ENCODE measurements around the gene TBATA.

TBATA gene, protein sequence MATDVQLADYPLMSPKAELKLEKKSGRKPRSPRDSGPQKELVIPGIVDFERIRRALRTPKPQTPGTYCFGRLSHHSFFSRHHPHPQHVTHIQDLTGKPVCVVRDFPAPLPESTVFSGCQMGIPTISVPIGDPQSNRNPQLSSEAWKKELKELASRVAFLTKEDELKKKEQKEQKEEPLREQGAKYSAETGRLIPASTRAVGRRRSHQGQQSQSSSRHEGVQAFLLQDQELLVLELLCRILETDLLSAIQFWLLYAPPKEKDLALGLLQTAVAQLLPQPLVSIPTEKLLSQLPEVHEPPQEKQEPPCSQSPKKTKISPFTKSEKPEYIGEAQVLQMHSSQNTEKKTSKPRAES

DNA sequence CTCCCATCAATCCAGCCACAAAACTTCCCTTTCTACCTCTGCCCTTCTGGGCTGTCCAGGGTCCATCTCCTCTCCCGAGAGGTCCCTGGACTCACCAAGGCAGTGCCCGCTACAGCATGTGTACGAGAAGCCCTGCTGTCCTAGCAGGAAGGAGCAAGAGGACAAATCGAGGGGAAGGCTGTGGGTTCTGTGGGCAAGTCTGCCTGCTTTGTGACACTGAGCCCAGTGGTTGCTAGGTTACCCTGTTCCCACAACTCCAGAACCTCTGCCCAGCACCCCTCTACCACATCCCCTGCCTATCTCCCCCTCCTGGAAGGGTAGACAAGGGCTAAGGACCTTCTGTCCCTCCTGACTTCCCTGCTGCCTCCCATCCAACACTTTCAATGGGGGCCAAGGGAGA, at the start of gene TBATA:
Gene TBATA (minus strand): TSS at position 188 of the 400 bp plus-strand sequence. CDS start 1,998 bp downstream, outside the sequence.
- no peak for DNase-seq

DNA sequence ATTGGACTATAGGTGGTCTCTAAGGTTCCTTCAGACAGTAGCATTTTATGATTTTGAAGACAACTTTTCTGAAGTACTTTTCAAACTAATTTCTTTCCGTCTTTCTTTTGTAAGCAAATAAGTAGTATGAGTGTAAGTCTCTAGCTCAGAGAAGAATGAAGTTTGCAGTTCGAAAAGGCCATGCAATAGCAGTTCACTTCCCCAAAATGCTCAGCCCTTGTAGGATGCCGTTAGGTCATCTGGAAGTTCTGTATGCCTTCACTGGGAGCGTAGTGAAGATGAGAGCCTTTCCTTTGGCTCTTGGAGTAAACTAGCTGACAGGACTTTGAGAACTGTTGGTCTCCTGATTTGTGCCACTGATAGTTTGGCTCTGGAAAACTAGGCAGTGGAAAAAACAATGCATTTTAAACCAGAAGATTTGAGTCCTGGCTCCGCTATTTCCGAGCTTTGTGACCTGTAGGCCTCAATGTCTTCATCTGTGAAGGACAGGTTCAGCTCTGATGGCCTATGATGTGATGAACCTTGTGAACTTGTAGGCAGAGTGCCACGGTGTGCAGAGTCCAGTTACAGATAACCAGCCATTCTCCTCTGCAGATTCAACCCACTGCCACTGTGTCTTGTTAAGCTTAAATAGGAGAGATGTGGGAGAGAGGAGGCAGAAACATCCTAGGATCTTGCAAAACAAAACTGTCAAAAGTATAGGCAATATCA, 49.4 kb upstream of the TBATA start:
- no peak for DNase-seq

- no peak for DNase-seq
These were observed 48.8 kb upstream of the TBATA start for GRCh38 chr10:70834021-70834420.

GRCh38 chr10:70833601-70834000, 48.4 kb upstream of the TBATA start:
- DNase-seq, result no peak

DNA sequence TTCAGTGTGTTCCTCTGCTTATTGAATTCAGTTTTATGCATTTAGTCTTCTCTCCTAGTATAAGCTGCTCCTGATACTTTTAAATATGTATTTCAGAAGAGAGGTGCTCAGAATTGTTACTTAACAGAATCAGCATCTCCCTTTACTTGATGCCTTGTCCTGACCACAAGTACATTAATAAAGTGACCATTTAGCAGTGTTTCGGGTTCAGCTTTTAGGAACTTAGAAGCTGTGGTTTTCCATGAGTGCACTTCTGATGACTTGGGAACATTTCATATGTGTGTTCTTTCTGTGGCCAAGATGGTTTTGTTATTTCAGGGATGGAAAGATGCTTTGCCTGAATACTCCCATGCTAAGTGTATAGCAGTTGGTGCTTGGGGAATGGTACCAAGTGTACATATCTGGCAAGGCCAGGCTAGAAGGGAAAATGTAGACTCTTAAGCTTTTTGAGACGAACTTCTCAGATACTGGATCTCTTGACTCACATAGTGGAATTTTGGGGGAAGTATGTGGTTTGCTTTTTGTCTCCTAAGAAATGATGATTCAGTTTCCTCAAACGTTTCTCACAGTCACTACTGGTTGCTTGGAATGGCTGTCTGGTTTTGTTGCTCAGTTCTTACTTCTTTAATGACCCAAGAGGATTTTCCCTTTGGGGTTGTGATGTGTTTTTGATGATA, 47.8 kb upstream of the TBATA start:
- no peak for DNase-seq

DNA sequence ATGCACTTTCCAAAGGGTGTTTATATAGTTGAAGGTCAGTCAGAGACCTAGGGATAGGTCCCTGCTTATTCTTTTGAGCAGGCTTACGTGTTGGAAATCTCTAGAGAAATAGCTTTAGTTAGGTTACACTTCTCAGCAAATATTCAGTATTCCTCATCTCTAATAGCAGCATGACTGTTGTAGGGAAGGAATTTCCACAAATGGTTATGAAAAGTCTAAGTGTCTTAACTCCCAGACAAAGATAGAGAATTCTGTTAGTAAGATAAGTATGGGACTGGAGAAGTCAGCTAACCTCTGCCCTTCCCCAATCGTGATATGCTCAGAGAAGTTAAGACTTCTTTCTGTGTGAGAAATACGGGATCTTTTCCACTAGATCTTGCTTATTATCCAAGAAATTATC, 47.0 kb upstream of the TBATA start:
- DNase-seq, result no peak

GRCh38 chr10:70830164-70830563, 45.0 kb upstream of the TBATA start:
- DNase-seq, result no peak

GRCh38 chr10:70829543-70829942, 44.4 kb upstream of the TBATA start:
- no peak for DNase-seq

DNA sequence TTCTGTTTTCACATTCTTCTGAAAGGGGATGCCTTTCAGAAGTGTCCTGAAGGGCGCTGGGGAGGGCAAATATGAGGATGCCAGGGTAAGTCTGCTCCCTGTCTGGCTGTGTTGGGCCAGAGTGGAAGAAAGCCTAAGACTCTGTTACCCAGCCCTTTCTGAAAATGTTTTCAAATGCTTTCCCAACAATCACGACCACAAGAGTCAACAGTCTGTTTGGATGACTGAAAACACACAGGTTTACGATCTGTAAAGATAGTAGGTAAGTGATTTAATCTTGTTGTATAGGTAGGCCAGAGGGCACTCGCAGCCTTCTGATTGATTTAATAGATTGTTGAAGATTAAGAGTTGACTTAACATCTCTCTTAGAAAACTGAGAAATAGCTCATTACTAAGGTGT, 43.7 kb upstream of the TBATA start:
- DNase-seq, result no peak

GRCh38 chr10:70827086-70827757, 42.0 kb upstream of the TBATA start:
- no peak for DNase-seq

DNA sequence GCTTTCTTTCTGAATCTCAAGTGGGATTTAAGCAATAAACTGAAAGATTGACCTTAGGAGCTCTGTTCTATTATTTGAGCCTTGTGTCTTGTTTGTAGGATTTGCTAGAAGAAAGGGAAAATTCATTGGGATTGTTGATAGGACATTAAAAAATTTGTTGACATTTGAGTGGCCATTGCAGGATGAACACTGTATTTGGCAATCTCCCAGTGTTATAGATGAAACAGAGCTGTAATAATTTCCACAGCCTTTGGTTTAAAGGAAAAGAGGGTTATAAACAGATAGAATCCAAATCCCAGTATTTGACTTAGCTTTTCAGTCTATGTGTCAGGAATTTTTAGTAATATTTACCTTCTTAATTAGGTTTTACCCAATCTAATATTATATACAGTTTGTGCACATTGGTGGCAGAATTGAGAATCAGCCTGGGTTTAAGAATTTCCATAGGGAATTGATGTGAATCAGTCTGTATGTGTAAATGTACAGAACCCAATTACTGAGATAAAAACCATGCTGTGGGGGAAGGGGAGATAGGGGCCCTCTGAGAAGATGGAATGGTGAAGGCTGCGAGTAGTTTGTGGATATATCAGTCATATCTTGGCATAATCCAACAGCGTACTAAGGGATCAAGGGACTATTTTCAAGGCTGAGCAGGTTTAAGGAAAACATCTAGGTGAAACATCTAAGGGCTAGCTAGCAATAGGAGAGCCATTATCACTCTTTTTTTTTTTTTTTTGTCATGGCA, 37.1 kb upstream of the TBATA start:
- no peak for DNase-seq

- DNase-seq, result no peak
These were observed 36.0 kb upstream of the TBATA start for GRCh38 chr10:70820976-70821750.

DNA sequence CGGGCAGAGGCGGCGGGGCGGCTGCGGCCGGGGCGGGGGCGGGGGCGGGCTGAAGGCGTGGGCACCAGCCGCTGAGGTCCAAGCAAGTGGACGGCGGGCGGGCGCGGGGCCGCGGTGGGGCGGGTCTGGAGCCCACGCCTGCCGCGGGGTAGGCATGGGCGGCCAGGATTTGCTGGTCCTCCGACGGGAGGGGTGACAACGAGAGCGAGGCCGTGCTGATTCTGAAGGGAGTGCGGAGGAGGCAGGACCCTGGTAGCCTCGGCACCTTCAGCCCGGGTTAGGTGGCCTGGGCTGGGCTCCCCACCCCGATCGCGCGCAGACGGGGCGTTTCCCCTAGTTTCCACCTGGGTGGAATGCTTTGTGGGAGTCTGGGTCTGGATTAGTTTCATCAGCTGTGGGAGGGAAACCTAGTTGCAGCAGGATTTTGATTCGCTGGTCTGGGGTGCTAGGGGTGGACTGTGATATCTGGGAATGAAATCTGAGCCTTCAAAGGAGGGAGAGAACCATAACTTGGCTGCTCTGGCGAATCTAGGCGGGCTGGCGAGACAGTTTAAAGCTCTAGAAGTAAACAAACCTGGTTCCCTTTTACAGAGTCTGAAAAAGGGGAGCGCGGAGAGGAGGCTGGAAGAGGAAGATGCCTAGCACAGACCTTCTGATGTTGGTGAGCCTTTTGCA, 31.2 kb upstream of the TBATA start:
- peak; percentile 39 to 61 for DNase-seq

GRCh38 chr10:70815504-70816219, 30.5 kb upstream of the TBATA start, which contains the start of gene SGPL1:
Gene SGPL1 (plus strand): TSS chr10:70815948. CDS start chr10:70816854, 906 bp downstream.
- DNase-seq, result peak; percentile 71 to 72

DNA sequence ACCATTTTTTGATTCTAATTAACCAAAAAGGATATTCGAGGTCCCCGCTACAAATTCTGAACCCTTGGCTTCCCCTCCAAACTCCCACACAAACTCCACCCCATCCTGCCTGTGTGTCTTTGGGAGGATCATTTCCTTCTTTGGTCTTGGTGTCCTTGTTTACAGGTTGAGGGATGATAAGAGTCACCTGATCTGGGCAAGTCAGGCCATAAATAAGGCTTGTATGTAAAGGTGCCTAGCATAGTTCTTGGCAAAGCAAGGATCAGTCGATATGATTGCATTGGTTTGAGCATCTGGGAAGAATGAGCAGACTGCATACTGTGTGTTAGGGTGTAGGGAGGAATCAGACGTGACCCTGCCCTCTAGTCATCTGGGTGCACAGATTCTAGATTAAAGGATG, 28.9 kb upstream of the TBATA start:
- no peak for DNase-seq

- DNase-seq, result no peak
These were observed 27.6 kb upstream of the TBATA start for GRCh38 chr10:70812814-70813213.

DNA sequence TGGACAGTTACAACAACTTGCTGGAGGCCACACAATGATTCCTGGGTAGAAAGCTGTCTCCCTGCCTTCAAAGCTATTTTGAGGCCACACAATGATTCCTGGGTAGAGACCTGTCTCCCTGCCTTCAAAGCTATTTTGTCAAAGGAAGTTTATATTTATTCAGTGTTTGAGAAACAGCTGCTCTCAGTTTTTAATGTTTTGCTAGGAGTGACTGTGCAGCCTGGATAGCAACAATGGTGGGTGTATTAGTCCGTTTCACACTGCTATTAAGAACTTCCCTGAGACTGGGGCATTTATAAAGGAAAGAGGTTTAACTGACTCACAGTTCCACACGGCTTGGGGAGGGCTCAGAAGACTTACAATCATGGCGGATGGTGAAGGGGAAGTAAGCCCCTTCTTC, 26.7 kb upstream of the TBATA start:
- DNase-seq, result no peak

DNA sequence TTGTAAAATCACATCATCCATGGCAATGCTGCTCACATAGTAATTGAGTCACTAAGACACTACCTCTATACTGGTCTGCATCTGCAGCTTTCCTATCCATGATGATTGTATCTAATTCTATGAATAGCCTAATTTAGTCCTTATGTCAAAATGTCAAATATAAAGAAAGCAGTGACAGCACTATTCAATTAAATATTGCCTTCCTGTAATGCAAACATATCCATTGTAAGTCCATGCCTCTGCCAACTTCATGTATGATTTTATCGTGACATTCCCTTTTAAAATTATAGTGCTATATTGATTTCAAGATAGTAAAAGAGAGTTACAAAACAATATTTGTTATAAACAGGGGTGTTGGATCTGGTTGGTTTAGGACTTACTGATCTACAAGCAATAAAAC, 25.8 kb upstream of the TBATA start:
- no peak for DNase-seq

GRCh38 chr10:70809726-70810125, 24.5 kb upstream of the TBATA start:
- DNase-seq, result no peak

DNA sequence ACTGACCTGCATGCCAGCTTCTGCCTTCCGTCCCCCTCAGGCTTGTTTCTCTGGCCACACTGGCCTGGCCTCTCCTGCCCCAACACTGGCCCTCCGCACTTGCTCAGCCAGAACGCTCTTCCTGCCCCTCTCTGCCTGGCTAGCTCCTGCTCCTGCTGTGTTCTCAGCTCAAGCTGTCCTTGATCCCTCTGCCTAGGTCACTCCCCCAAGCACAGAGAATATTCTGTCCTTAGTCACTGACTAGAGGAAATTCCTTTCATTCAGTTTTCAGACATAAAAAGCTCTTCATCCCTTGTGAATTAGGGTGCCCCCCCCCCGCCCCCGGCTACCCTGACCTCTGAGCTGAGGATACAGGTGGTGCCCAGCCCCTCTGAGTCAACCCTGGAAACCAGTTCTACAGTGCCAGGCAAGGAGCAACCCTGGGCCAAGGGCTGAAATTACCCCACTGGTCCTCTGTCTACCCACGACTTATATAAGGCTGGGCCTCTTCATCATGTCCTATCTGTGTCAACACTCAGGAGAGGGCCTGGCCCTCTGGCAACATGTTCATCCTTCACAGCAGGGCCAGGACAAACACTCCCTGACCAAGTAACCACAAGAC, 23.9 kb upstream of the TBATA start:
- no peak for DNase-seq

Data from NCI-H2081 (cell line).